ENCODE results near the gene TACC2. TPM values are rescaled to one million over a fixed set of nuclear protein-coding genes. Genes with fewer than 3 reads are reported as not detected.

The TACC2 gene
- total RNA-seq, 1 donor from 2014 or later = 22.0 TPM

GRCh38 chr10:122049076-122049475, 60.1 kb downstream of the TACC2 start:
- Histone ChIP-seq H3K79me2 (ENCODE audit: insufficient read depth, low read length) (no peaks in the 10 kb centered on the region), H2AFZ (ENCODE audit: low read depth, low read length) (no peak overlapping the region), H3K9me3 (ENCODE audit: insufficient read depth, low read depth, low read length) (no peaks in the 10 kb centered on the region), H4K20me1 (ENCODE audit: insufficient read depth, low read length) (no peaks in the 10 kb centered on the region), H3K27me3 (ENCODE audit: insufficient read depth, low read length) (peaks cover 7% of the 10 kb centered on the region), H3K36me3 (ENCODE audit: insufficient read depth, low read length) (no peaks in the 10 kb centered on the region), H3K4me3 (ENCODE audit: insufficient read depth, low read depth, low read length) (no peak overlapping the region), H3K4me1 (ENCODE audit: insufficient read depth, low read length) (no peaks in the 10 kb centered on the region), H3K9ac (ENCODE audit: low read length) (no peak overlapping the region), H3K27ac (ENCODE audit: low read depth, low read length) (no peak overlapping the region), H3K4me2 (ENCODE audit: low read length) (no peak overlapping the region)
- no peak for TF ChIP-seq CTCF (IDR thresholded peaks at IDR 0.05; ENCODE audit: insufficient read depth, low read depth, low read length)
- TF ChIP-seq EZH2 (IDR thresholded peaks at IDR 0.05; ENCODE audit: insufficient read depth, low read length) = no peak
- DNase-seq (ENCODE audit: low read depth) = no peak
- Mint-ChIP-seq H3K27me3 (ENCODE audit: low read depth, unreplicated experiment) (no peaks in the 10 kb centered on the region), H3K4me1 (ENCODE audit: low read depth, unreplicated experiment) (peaks cover 6% of the 10 kb centered on the region), H3K36me3 (ENCODE audit: low read depth, unreplicated experiment) (no peaks in the 10 kb centered on the region), H3K9me3 (ENCODE audit: unreplicated experiment) (no peaks in the 10 kb centered on the region), H3K27ac (ENCODE audit: unreplicated experiment) (no peak overlapping the region), H3K4me3 (ENCODE audit: unreplicated experiment) (no peak overlapping the region)
- no peak for FAIRE-seq

GRCh38 chr10:122050311-122050710, 61.3 kb downstream of the TACC2 start:
- Histone ChIP-seq H3K4me3 (ENCODE audit: insufficient read depth, low read depth, low read length) (no peak overlapping the region), H3K9me3 (ENCODE audit: insufficient read depth, low read depth, low read length) (no peaks in the 10 kb centered on the region), H3K36me3 (ENCODE audit: insufficient read depth, low read length) (no peaks in the 10 kb centered on the region), H2AFZ (ENCODE audit: low read depth, low read length) (no peak overlapping the region), H3K79me2 (ENCODE audit: insufficient read depth, low read length) (no peaks in the 10 kb centered on the region), H3K27ac (ENCODE audit: low read depth, low read length) (no peak overlapping the region), H3K4me2 (ENCODE audit: low read length) (no peak overlapping the region), H3K4me1 (ENCODE audit: insufficient read depth, low read length) (no peaks in the 10 kb centered on the region), H4K20me1 (ENCODE audit: insufficient read depth, low read length) (no peaks in the 10 kb centered on the region), H3K9ac (ENCODE audit: low read length) (no peak overlapping the region), H3K27me3 (ENCODE audit: insufficient read depth, low read length) (peaks cover 3% of the 10 kb centered on the region)
- Mint-ChIP-seq H3K9me3 (ENCODE audit: unreplicated experiment) (no peaks in the 10 kb centered on the region), H3K4me1 (ENCODE audit: low read depth, unreplicated experiment) (peaks cover 2% of the 10 kb centered on the region), H3K27me3 (ENCODE audit: low read depth, unreplicated experiment) (no peaks in the 10 kb centered on the region), H3K36me3 (ENCODE audit: low read depth, unreplicated experiment) (no peaks in the 10 kb centered on the region), H3K27ac (ENCODE audit: unreplicated experiment) (no peak overlapping the region), H3K4me3 (ENCODE audit: unreplicated experiment) (no peak overlapping the region)
- TF ChIP-seq EZH2 (IDR thresholded peaks at IDR 0.05; ENCODE audit: insufficient read depth, low read length) (no peak), CTCF (IDR thresholded peaks at IDR 0.05; ENCODE audit: insufficient read depth, low read depth, low read length) (no peak)
- no peak for FAIRE-seq
- DNase-seq (ENCODE audit: low read depth) = no peak

- H3K27ac Mint-ChIP-seq (ENCODE audit: unreplicated experiment) = no peak overlapping the region
- H3K9me3 Mint-ChIP-seq (ENCODE audit: unreplicated experiment) = no peaks in the 10 kb centered on the region
- no peak for FAIRE-seq
- H3K4me3 ChIP-seq (ENCODE audit: insufficient read depth, low read depth, low read length) = no peak overlapping the region
- peaks cover 2% of the 10 kb centered on the region for H3K4me1 Mint-ChIP-seq (ENCODE audit: low read depth, unreplicated experiment)
- H3K27ac ChIP-seq (ENCODE audit: low read depth, low read length) = no peak overlapping the region
- H3K27me3 ChIP-seq (ENCODE audit: insufficient read depth, low read length) = peaks cover 3% of the 10 kb centered on the region
- no peaks in the 10 kb centered on the region for H3K79me2 ChIP-seq (ENCODE audit: insufficient read depth, low read length)
- no peak overlapping the region for H2AFZ ChIP-seq (ENCODE audit: low read depth, low read length)
- no peaks in the 10 kb centered on the region for H4K20me1 ChIP-seq (ENCODE audit: insufficient read depth, low read length)
- TF ChIP-seq EZH2 (IDR thresholded peaks at IDR 0.05; ENCODE audit: insufficient read depth, low read length) (no peak), CTCF (IDR thresholded peaks at IDR 0.05; ENCODE audit: insufficient read depth, low read depth, low read length) (no peak)
- no peaks in the 10 kb centered on the region for H3K36me3 Mint-ChIP-seq (ENCODE audit: low read depth, unreplicated experiment)
- H3K27me3 Mint-ChIP-seq (ENCODE audit: low read depth, unreplicated experiment) = peaks cover 3% of the 10 kb centered on the region
- no peaks in the 10 kb centered on the region for H3K4me1 ChIP-seq (ENCODE audit: insufficient read depth, low read length)
- no peaks in the 10 kb centered on the region for H3K36me3 ChIP-seq (ENCODE audit: insufficient read depth, low read length)
- no peak overlapping the region for H3K4me3 Mint-ChIP-seq (ENCODE audit: unreplicated experiment)
- no peaks in the 10 kb centered on the region for H3K9me3 ChIP-seq (ENCODE audit: insufficient read depth, low read depth, low read length)
- DNase-seq (ENCODE audit: low read depth) = no peak
- no peak overlapping the region for H3K9ac ChIP-seq (ENCODE audit: low read length)
- no peak overlapping the region for H3K4me2 ChIP-seq (ENCODE audit: low read length)
Observed at GRCh38 chr10:122050811-122051210, 61.8 kb downstream of the TACC2 start.

Data from astrocyte (in vitro differentiated cells and primary cell).